Measurements from ENCODE around the gene SPDEF.

Gene SPDEF

GRCh38 chr6:34553146-34553545, 3.0 kb downstream of the SPDEF start:
- Histone ChIP-seq H3K4me1 (ENCODE audit: insufficient read depth, low read length, severe bottlenecking) (no peaks in the 10 kb centered on the region), H3F3A (ENCODE audit: insufficient read depth, low read length) (no peaks in the 10 kb centered on the region), H3K27ac (ENCODE audit: low read depth, low read length, poor library complexity, severe bottlenecking) (no peak overlapping the region), H3K9ac (ENCODE audit: low read length) (no peak overlapping the region), H3K9me2 (ENCODE audit: low read depth, low read length) (no peaks in the 10 kb centered on the region), H2AFZ (ENCODE audit: low read length) (no peak overlapping the region), H3K27me3 (ENCODE audit: insufficient read depth, low read length) (no peaks in the 10 kb centered on the region), H3K9me3 (ENCODE audit: low read length) (no peaks in the 10 kb centered on the region), H3K4me3 (ENCODE audit: low read depth, low read length, poor library complexity, severe bottlenecking) (no peak overlapping the region), H3K79me2 (ENCODE audit: insufficient read depth, low read length) (no peaks in the 10 kb centered on the region), H3K36me3 (ENCODE audit: insufficient read depth, low read length) (no peaks in the 10 kb centered on the region), H4K20me1 (ENCODE audit: insufficient read depth, low read length) (no peaks in the 10 kb centered on the region), H3K4me2 (ENCODE audit: low read length) (no peak overlapping the region)
- no peak for TF ChIP-seq CTCF (IDR thresholded peaks at IDR 0.05; ENCODE audit: low read length)
- no peak for TF ChIP-seq EZH2 (IDR thresholded peaks at IDR 0.05; ENCODE audit: borderline replicate concordance, low read length)

GRCh38 chr6:34552620-34553019, 3.5 kb downstream of the SPDEF start:
- Histone ChIP-seq H3K4me2 (ENCODE audit: low read length) (no peak overlapping the region), H3F3A (ENCODE audit: insufficient read depth, low read length) (no peaks in the 10 kb centered on the region), H3K4me1 (ENCODE audit: insufficient read depth, low read length, severe bottlenecking) (no peaks in the 10 kb centered on the region), H2AFZ (ENCODE audit: low read length) (no peak overlapping the region), H3K27me3 (ENCODE audit: insufficient read depth, low read length) (no peaks in the 10 kb centered on the region), H4K20me1 (ENCODE audit: insufficient read depth, low read length) (no peaks in the 10 kb centered on the region), H3K4me3 (ENCODE audit: low read depth, low read length, poor library complexity, severe bottlenecking) (no peak overlapping the region), H3K9me3 (ENCODE audit: low read length) (no peaks in the 10 kb centered on the region), H3K9me2 (ENCODE audit: low read depth, low read length) (no peaks in the 10 kb centered on the region), H3K79me2 (ENCODE audit: insufficient read depth, low read length) (no peaks in the 10 kb centered on the region), H3K9ac (ENCODE audit: low read length) (no peak overlapping the region), H3K36me3 (ENCODE audit: insufficient read depth, low read length) (no peaks in the 10 kb centered on the region), H3K27ac (ENCODE audit: low read depth, low read length, poor library complexity, severe bottlenecking) (no peak overlapping the region)
- TF ChIP-seq EZH2 (IDR thresholded peaks at IDR 0.05; ENCODE audit: borderline replicate concordance, low read length) (no peak), CTCF (IDR thresholded peaks at IDR 0.05; ENCODE audit: low read length) (no peak)

- H3K9ac ChIP-seq (ENCODE audit: low read length): no peak overlapping the region
- no peaks in the 10 kb centered on the region for H3K79me2 ChIP-seq (ENCODE audit: insufficient read depth, low read length)
- no peaks in the 10 kb centered on the region for H3K4me1 ChIP-seq (ENCODE audit: insufficient read depth, low read length, severe bottlenecking)
- H2AFZ ChIP-seq (ENCODE audit: low read length): no peak overlapping the region
- H3K27ac ChIP-seq (ENCODE audit: low read depth, low read length, poor library complexity, severe bottlenecking): no peak overlapping the region
- no peak overlapping the region for H3K4me2 ChIP-seq (ENCODE audit: low read length)
- H3K9me3 ChIP-seq (ENCODE audit: low read length): no peaks in the 10 kb centered on the region
- H3K9me2 ChIP-seq (ENCODE audit: low read depth, low read length): no peaks in the 10 kb centered on the region
- no peaks in the 10 kb centered on the region for H3K27me3 ChIP-seq (ENCODE audit: insufficient read depth, low read length)
- H4K20me1 ChIP-seq (ENCODE audit: insufficient read depth, low read length): no peaks in the 10 kb centered on the region
- H3K36me3 ChIP-seq (ENCODE audit: insufficient read depth, low read length): no peaks in the 10 kb centered on the region
- no peak overlapping the region for H3K4me3 ChIP-seq (ENCODE audit: low read depth, low read length, poor library complexity, severe bottlenecking)
- H3F3A ChIP-seq (ENCODE audit: insufficient read depth, low read length): no peaks in the 10 kb centered on the region
- TF ChIP-seq EZH2 (IDR thresholded peaks at IDR 0.05; ENCODE audit: borderline replicate concordance, low read length) (no peak), CTCF (IDR thresholded peaks at IDR 0.05; ENCODE audit: low read length) (no peak)
Observed at GRCh38 chr6:34551720-34552119, 4.4 kb downstream of the SPDEF start.
